H9 (cell line): ENCODE results near the gene RPL37. TPM values are rescaled to one million over a fixed set of nuclear protein-coding genes. Genes with fewer than 3 reads are reported as not detected.
"Not testable (repeated sequence)": the region's sequence is repeated elsewhere in the genome, so short reads cannot be mapped to it uniquely, and the experiment has no call there.

Experiments used
- DNase-seq: peaks from one replicate; pipeline ENCODE4 v3.0.0-alpha.2; 2017
- H2AFZ ChIP-seq: one replicate; pipeline ENCODE4 v1.6.1; 2013; ENCODE audit warnings: mild to moderate bottlenecking, low read length, control low read depth, moderate library complexity
- H2AK5ac ChIP-seq: 2 replicates; pipeline ENCODE4 v1.6.1; 2013; ENCODE audit warnings: low read length, control low read depth, mixed read lengths; ENCODE audit not compliant: insufficient read length
- H2BK120ac ChIP-seq: one replicate; pipeline ENCODE4 v1.6.1; 2013; ENCODE audit warnings: low read depth, mild to moderate bottlenecking, low read length, control low read depth, inconsistent platforms; ENCODE audit not compliant: poor library complexity, severe bottlenecking
- H2BK12ac ChIP-seq: 2 replicates; pipeline ENCODE4 v1.6.1; 2013; ENCODE audit warnings: low read length, control low read depth, mixed read lengths, low read depth; ENCODE audit not compliant: insufficient read length
- H2BK15ac ChIP-seq: 2 replicates; pipeline ENCODE4 v1.6.1; 2013; ENCODE audit warnings: low read depth, low read length, control low read depth
- H2BK20ac ChIP-seq: one replicate; pipeline ENCODE4 v1.6.1; 2013; ENCODE audit warnings: low read depth, mild to moderate bottlenecking, low read length, control low read depth, inconsistent platforms; ENCODE audit not compliant: poor library complexity, severe bottlenecking
- H2BK5ac ChIP-seq: 2 replicates; pipeline ENCODE4 v1.6.1; 2013; ENCODE audit warnings: low read length, control low read depth, mixed read lengths; ENCODE audit not compliant: insufficient read length
- H3K14ac ChIP-seq: 2 replicates; pipeline ENCODE4 v1.6.1; 2013; ENCODE audit warnings: low read length, control low read depth; ENCODE audit not compliant: insufficient read depth
- H3K18ac ChIP-seq: 2 replicates; pipeline ENCODE4 v1.6.1; 2013; ENCODE audit warnings: low read depth, mild to moderate bottlenecking, mixed read lengths, low read length, control low read depth; ENCODE audit not compliant: insufficient read length
- H3K23ac ChIP-seq: 2 replicates; pipeline ENCODE4 v1.6.1; 2013; ENCODE audit warnings: low read length, control low read depth, mixed read lengths, low read depth; ENCODE audit not compliant: insufficient read length
- H3K23me2 ChIP-seq: 2 replicates; pipeline ENCODE4 v1.6.1; 2013; ENCODE audit warnings: low read depth, mild to moderate bottlenecking, mixed read lengths, low read length, control low read depth; ENCODE audit not compliant: insufficient read length, poor library complexity, severe bottlenecking
- H3K27ac ChIP-seq: 2 replicates; pipeline ENCODE4 v1.5.1; 2013; ENCODE audit warnings: low read length, control low read depth, mixed read lengths, low read depth; ENCODE audit not compliant: insufficient read length
- H3K27me3 ChIP-seq: 2 replicates; pipeline ENCODE4 v1.6.1; 2013; ENCODE audit warnings: low read length, control low read depth, inconsistent platforms; ENCODE audit not compliant: insufficient read depth
- H3K4ac ChIP-seq: 2 replicates; pipeline ENCODE4 v1.6.1; 2013; ENCODE audit warnings: low read depth, mild to moderate bottlenecking, control low read depth, inconsistent platforms, low read length, moderate library complexity
- H3K4me1 ChIP-seq: 2 replicates; pipeline ENCODE4 v1.6.1; 2013; ENCODE audit warnings: low read length, control low read depth, inconsistent platforms; ENCODE audit not compliant: insufficient read depth
- H3K4me2 ChIP-seq: 2 replicates; pipeline ENCODE4 v1.6.1; 2013; ENCODE audit warnings: low read length, control low read depth, mixed read lengths; ENCODE audit not compliant: insufficient read length, insufficient read depth
- H3K56ac ChIP-seq: 2 replicates; pipeline ENCODE4 v1.6.1; 2013; ENCODE audit warnings: low read depth, mild to moderate bottlenecking, mixed read lengths, low read length, control low read depth; ENCODE audit not compliant: insufficient read length
- H3K79me1 ChIP-seq: 2 replicates; pipeline ENCODE4 v1.6.1; 2013; ENCODE audit warnings: low read depth, mild to moderate bottlenecking, moderate library complexity, low read length, control low read depth, inconsistent platforms; ENCODE audit not compliant: insufficient read depth, poor library complexity, severe bottlenecking
- H3K79me2 ChIP-seq: 2 replicates; pipeline ENCODE4 v1.6.1; 2013; ENCODE audit warnings: low read length, control low read depth, inconsistent platforms; ENCODE audit not compliant: insufficient read depth
- H3K9ac ChIP-seq: 2 replicates; pipeline ENCODE4 v1.6.1; 2013; ENCODE audit warnings: low read length, control low read depth, mixed read lengths; ENCODE audit not compliant: insufficient read length; ENCODE audit errors: extremely low read depth
- H3K9me3 ChIP-seq: one replicate; pipeline ENCODE4 v1.6.1; 2013; ENCODE audit warnings: low read depth, low read length, inconsistent platforms; ENCODE audit not compliant: control insufficient read depth
- H3T11ph ChIP-seq: one replicate; pipeline ENCODE4 v1.6.1; 2013; ENCODE audit warnings: mild to moderate bottlenecking, low read length, control low read depth, inconsistent platforms
- H4K20me1 ChIP-seq: one replicate; pipeline ENCODE4 v1.6.1; 2013; ENCODE audit not compliant: control insufficient read depth, insufficient read length, insufficient read depth
- H4K5ac ChIP-seq: 2 replicates; pipeline ENCODE4 v1.6.1; 2013; ENCODE audit warnings: low read depth, mild to moderate bottlenecking, mixed read lengths, low read length, control low read depth; ENCODE audit not compliant: insufficient read length
- H4K8ac ChIP-seq: replicated peaks from 2 replicates; pipeline ENCODE4 v1.6.1; 2013; ENCODE audit warnings: low read length, control low read depth, mixed read lengths, low read depth; ENCODE audit not compliant: insufficient read length
- H4K91ac ChIP-seq: 2 replicates; pipeline ENCODE4 v1.6.1; 2013; ENCODE audit warnings: low read depth, mild to moderate bottlenecking, moderate library complexity, mixed read lengths, low read length, control low read depth; ENCODE audit not compliant: insufficient read length
- H3K27ac Mint-ChIP-seq, 3 experiments: 2 replicates in 2 of 3; 3 replicates in 1 of 3; pipeline ENCODE4 v1.8.0; 2020 to 2021; ENCODE audit warnings: mixed read lengths in 3 of 3, mild to moderate bottlenecking in 1 of 3, moderate library complexity in 1 of 3
- H3K27me3 Mint-ChIP-seq: 2 replicates; pipeline ENCODE4 v1.8.0; 2021; ENCODE audit warnings: low read depth, mild to moderate bottlenecking, moderate library complexity, mixed read lengths
- H3K36me3 Mint-ChIP-seq, 3 experiments: 2 replicates in 2 of 3; 3 replicates in 1 of 3; pipeline ENCODE4 v1.8.0; 2020 to 2021; ENCODE audit warnings: low read depth in 3 of 3, mixed read lengths in 3 of 3; ENCODE audit not compliant: insufficient read depth in 1 of 3
- H3K4me1 Mint-ChIP-seq, 2 experiments: 2 replicates each; pipeline ENCODE4 v1.8.0; 2020; ENCODE audit warnings: mixed read lengths in 2 of 2
- H3K4me3 Mint-ChIP-seq, 2 experiments: 2 replicates in 1 of 2; 3 replicates in 1 of 2; pipeline ENCODE4 v1.8.0; 2020 to 2021; ENCODE audit warnings: mild to moderate bottlenecking in 2 of 2, mixed read lengths in 2 of 2, moderate library complexity in 1 of 2
- H3K9me3 Mint-ChIP-seq, 2 experiments: 2 replicates in 1 of 2; 3 replicates in 1 of 2; pipeline ENCODE4 v1.8.0; 2020; ENCODE audit warnings: mild to moderate bottlenecking in 2 of 2, mixed read lengths in 2 of 2, moderate library complexity in 1 of 2
- WGBS: extraction: QIAGEN DNeasy Blood & Tissue Kit; methylation state at CpG from one replicate; pipeline ENCODE4 v1.1.7; 2013; ENCODE audit warnings: missing lambda C conversion rate, low lambda C conversion rate, mixed read lengths; ENCODE audit not compliant: insufficient read length; ENCODE audit errors: extremely low coverage; 5-methylcytosine and 5-hydroxymethylcytosine counted together
- total RNA-seq: library from RNA; stranded (reverse); gene quantifications from 2 replicates; pipeline ENCODE4 v1.2.1, GENCODE V29; 2021
- TF ChIP-seq, protein P1 (sequence below): fragments of 200-600 bp; sonication (generic); conservative IDR thresholded peaks from 3 replicates; pipeline ENCODE4 v1.8.0; 2021; ENCODE audit warnings: antibody characterized with exemption, mild to moderate bottlenecking

RPL37 gene
- total RNA-seq, 1 experiment from 2014 or later: 1,735 TPM

DNA sequence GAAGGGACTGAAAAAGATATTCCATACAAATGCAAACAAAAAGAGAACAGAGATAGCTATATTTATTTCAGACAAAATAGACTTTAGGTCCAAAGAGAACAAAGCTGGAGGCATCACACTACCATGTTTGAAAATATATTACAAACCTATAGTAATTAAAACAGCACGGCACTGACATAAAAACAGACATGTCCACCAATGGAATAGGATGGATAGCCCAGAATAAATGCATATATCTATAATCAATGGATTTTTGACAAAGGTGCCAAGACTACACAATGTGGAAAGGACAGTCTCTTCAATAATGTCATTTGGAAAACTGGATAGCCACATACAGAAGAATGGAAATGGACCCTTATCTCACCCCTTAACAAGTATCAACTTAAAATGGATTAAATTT lies 47.0 kb downstream of the RPL37 start:
- no peak overlapping the region for H3K4me3 Mint-ChIP-seq
- no peak overlapping the region for H3K27ac Mint-ChIP-seq
- H4K20me1 ChIP-seq: no peaks in the 10 kb centered on the region

DNA sequence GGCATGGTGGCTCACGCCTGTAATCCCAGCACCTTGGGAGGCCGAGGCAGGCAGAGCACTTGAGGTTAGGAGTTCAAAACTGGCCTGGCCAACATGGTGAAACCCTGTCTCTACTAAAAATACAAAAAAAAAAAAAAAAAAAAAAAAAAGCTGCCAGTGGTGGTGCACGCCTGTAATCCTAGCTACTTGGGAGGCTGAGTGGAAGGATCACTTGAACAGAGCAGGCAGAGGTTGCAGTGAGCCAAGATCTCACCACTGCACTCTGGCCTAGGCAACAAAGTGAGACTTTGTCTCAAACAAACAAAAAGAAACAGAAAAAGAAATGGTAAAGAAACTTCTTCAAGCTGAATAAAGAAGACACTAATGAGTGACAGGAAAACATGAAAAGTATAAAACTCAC lies 48.4 kb downstream of the RPL37 start:
- not testable (repeated sequence) for H4K8ac ChIP-seq, H3K23ac ChIP-seq, H3K9me3 ChIP-seq

More for the DNA sequence above, 47.0 kb downstream of the RPL37 start:
- no peaks in the 10 kb centered on the region; a peak in 1 of 4 replicates for H3K4me1 Mint-ChIP-seq
- peaks cover 12 to 22% (median 22%) of the 10 kb centered on the region in 3 experiments for H3K36me3 Mint-ChIP-seq
- H3K23ac ChIP-seq: no peak overlapping the region
- H3K9ac ChIP-seq: no peak overlapping the region
- no peak overlapping the region for H3T11ph ChIP-seq
- no peak overlapping the region for H2AFZ ChIP-seq
- no peaks in the 10 kb centered on the region for H3K27me3 ChIP-seq
- no peaks in the 10 kb centered on the region for H3K23me2 ChIP-seq
- H3K4ac ChIP-seq: no peak overlapping the region
- H4K5ac ChIP-seq: no peak overlapping the region
- no peak overlapping the region for H2BK12ac ChIP-seq
- DNase-seq: no peak
- no peak overlapping the region for H2BK5ac ChIP-seq
- peaks cover 3 to 6% of the 10 kb centered on the region in 2 experiments; a peak in 4 of 5 replicates for H3K9me3 Mint-ChIP-seq
- H3K4me1 ChIP-seq: no peaks in the 10 kb centered on the region
- no peak overlapping the region for H2AK5ac ChIP-seq
- TF ChIP-seq, protein P1, sequence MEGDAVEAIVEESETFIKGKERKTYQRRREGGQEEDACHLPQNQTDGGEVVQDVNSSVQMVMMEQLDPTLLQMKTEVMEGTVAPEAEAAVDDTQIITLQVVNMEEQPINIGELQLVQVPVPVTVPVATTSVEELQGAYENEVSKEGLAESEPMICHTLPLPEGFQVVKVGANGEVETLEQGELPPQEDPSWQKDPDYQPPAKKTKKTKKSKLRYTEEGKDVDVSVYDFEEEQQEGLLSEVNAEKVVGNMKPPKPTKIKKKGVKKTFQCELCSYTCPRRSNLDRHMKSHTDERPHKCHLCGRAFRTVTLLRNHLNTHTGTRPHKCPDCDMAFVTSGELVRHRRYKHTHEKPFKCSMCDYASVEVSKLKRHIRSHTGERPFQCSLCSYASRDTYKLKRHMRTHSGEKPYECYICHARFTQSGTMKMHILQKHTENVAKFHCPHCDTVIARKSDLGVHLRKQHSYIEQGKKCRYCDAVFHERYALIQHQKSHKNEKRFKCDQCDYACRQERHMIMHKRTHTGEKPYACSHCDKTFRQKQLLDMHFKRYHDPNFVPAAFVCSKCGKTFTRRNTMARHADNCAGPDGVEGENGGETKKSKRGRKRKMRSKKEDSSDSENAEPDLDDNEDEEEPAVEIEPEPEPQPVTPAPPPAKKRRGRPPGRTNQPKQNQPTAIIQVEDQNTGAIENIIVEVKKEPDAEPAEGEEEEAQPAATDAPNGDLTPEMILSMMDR: no peak
- H3K27ac ChIP-seq: no peak overlapping the region
- no peak overlapping the region for H2BK120ac ChIP-seq
- H4K91ac ChIP-seq: no peak overlapping the region
- no peak overlapping the region for H3K56ac ChIP-seq
- no peak overlapping the region for H3K4me2 ChIP-seq
- no peak overlapping the region for H3K18ac ChIP-seq
- WGBS: no CpG with 5 or more reads among the region's 1 CpG
- H3K27me3 Mint-ChIP-seq: no peaks in the 10 kb centered on the region
- peaks cover 37% of the 10 kb centered on the region; the same call in 1 of the 2 replicates for H3K79me2 ChIP-seq
- no peak overlapping the region for H3K14ac ChIP-seq
- H2BK15ac ChIP-seq: no peak overlapping the region
- no peaks in the 10 kb centered on the region for H3K9me3 ChIP-seq
- H2BK20ac ChIP-seq: no peak overlapping the region
- no peak overlapping the region for H4K8ac ChIP-seq
- no peaks in the 10 kb centered on the region for H3K79me1 ChIP-seq

More for the DNA sequence above, 48.4 kb downstream of the RPL37 start:
- H3K4me3 Mint-ChIP-seq, H4K91ac ChIP-seq, H2AFZ ChIP-seq, H3K27me3 ChIP-seq, H3K4me1 Mint-ChIP-seq, DNase-seq, H2AK5ac ChIP-seq, H3K4me1 ChIP-seq, H3K27me3 Mint-ChIP-seq, H2BK20ac ChIP-seq, H3K79me1 ChIP-seq, H2BK5ac ChIP-seq, H3K9ac ChIP-seq, H3K27ac ChIP-seq, H3K27ac Mint-ChIP-seq, H2BK12ac ChIP-seq, H3K9me3 Mint-ChIP-seq, H2BK15ac ChIP-seq, H3K18ac ChIP-seq, H2BK120ac ChIP-seq, H3K4ac ChIP-seq, H3K14ac ChIP-seq, H4K5ac ChIP-seq, H4K20me1 ChIP-seq, H3K56ac ChIP-seq, H3T11ph ChIP-seq, H3K23me2 ChIP-seq, H3K4me2 ChIP-seq: not testable (repeated sequence)
- peaks cover 12 to 22% (median 22%) of the 10 kb centered on the region in 3 experiments for H3K36me3 Mint-ChIP-seq
- H3K79me2 ChIP-seq: peaks cover 39% of the 10 kb centered on the region; the same call in 1 of the 2 replicates
- WGBS: no CpG with 5 or more reads among the region's 3 CpGs
